ENCODE data around the gene CCDC15.
"Not testable (repeated sequence)": the region's sequence is repeated elsewhere in the genome, so short reads cannot be mapped to it uniquely, and the experiment has no call there.

The CCDC15 gene

DNA sequence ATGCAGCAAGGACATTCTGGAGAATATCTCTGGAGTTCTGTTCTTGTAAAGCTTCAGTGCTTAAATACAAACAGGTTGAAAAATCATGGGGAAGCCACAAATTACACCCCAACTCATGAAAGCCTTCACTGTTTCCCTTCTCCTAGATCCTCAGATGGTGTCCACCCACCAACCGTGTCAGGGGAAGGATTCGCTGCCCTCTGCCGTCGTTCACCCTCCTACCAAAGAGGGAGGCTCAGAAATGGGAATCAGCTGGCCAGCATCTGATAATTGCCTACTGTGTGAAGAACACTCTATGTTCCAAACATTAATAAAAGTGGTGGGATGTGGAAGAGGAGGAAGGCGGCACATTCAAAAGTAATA is 10.8 kb upstream of the CCDC15 start:
- no peak for DNase-seq

DNA sequence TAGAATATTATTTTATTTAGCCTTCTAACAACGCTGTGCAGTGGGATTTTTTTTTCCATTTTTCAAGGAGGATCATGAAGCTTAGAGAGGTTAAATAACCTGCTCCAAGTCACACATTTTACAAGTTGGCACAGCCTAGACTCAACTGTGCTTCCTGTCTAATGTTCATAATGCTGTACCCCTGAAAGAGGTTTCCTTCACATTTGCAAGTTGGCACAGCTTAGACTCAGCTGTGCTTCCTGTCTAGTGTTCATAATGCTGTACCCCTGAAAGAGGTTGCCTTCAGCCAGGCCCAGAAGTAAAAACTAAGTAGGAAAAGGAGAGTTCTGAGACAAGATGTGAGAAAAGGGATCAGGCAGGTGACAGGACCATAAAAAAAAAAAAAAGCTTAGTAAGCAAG is 10.3 kb upstream of the CCDC15 start:
- no peak for DNase-seq

DNA sequence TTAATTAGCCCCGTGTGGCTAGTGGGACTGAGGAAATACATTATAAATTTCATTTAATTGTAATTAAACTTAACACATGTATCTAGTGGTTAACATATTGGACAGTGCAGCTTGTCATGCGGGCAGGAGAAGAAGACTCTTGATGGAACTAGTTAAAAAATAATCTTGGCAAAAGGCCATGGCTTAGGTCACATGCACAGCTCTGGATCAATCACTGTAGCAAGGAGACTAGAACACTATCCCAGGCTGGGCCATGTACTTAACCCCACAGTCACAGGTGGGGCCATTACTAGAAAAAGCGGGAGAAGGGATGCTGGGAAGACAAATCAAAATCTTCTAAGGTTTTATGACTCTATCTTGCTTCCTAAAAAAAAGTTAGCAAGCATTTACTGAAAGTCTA is 9.4 kb upstream of the CCDC15 start:
- no peak for DNase-seq

DNA sequence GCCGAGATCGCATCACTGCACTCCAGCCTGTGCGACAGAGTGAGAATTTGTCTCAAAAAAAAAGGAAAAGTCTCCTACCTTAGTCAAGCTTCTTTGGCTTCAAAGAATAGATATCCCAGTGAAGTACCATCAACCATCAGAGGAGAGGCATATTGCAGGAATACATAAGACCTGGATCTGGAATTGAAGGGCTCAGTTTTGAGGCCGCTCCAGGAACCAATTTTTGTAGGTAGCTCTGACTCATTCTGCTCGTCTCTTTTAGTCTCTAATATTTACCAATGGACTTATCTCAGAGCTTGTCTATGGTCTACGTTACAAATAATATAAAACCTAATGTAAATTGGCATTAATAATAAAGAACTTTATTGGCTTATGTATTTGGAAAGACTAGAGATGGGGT is 8.2 kb upstream of the CCDC15 start:
- DNase-seq, result no peak

DNA sequence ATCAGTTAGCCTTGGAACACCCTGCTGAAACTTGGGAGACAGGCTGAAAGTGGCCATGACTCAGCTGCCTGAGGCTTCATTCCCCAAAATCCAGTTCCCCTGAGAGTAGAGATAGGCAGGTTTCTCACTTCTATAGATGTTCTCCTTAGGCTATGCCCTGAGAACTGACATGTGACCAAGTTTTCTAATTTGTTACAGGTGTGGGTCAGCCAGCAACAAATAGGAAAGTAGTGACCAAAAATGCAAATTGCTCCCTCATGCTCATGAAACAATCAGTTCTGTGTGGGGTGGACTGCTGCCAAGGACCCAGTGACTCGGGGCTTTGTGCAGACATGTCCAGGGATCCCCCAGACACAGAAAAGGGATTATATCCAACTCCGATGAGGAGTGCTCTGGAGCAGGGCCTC is 7.3 kb upstream of the CCDC15 start:
- no peak for DNase-seq

DNA sequence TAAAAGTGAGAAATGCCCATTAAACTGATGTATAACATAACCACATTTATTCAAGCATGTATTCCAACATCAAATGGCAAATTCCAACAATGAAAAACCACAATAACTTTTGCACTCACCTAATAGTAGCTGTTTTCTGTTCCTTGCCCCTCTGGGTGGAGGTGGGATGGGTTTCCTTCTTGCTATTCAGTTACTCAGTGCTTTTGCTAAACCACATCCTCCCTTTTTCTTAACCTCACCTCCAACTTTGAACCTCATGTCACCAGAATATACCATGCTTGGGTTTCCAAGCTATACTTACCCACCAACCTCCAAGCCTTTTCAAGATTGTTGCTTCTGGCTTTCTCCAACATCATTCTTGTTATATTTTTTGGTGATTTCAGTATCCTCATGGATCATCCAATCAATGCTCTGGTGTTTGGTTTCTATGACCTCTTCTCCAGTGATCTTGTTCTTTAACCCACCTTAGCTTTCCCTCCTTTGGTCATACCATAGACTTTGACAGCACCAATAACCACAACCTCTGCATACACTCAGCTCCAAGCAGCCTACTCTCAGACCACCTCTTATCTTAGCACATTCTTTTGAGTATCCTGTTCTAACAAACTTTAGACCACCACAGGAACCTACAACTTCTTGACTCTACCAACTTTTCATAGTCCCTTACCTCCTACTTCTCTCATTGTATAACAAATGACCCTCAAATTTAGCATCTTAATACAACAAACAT is 3.2 kb upstream of the CCDC15 start:
- DNase-seq, result no peak

DNA sequence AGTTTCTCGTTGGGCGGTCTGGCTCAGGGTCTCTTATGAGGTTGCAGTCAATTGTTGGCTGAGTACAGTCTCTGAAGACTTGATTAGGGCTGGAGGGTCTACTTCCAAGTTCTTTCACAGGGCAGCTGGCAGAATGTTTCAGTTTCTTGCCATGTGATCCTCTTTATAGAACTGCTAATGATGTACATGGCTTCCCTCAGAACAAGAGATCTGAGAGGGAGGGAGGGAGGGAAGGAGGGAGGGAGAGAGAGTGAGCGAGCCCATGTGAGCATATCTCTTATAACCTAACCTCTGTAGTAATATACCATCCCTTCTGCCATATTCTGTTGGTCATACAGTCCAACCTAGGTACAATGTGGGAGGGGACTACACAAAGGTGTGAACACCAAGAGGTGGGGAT is 2.7 kb upstream of the CCDC15 start:
- DNase-seq, result no peak

DNA sequence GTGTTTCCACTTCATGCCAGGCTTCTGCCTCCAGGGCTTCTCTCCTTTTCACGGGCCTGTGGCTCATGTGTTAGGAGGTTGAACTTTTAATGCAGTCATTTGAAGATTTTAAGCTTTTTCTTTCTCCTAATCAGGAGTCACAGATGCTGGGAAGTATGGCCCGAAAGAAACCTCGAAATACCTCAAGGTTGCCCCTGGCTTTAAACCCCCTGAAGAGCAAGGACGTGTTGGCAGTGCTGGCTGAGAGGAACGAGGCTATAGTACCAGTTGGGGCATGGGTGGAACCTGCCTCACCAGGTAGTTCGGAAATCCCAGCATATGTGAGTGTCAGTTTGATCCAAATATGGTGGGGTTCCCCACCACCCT is 571 bp downstream of the CCDC15 start:
- no peak for DNase-seq

DNA sequence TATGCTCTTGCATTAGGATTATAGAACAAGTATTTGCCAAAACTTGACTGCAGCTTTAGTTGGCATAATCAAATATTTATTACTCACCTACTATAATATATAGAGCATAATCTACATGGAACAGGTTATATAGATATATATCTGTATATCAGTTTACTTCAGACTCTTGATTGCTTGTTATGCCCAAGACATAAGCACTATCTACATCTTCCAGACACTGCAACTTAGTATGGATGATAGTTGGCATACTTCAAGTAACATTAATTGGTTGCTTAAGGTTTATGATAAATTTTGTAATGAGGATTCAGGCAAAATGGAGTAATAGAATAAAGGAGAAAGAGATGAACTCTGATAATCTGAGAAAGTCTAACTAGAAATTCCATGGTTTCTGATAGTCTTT is 1.0 kb downstream of the CCDC15 start:
- DNase-seq, result no peak

DNA sequence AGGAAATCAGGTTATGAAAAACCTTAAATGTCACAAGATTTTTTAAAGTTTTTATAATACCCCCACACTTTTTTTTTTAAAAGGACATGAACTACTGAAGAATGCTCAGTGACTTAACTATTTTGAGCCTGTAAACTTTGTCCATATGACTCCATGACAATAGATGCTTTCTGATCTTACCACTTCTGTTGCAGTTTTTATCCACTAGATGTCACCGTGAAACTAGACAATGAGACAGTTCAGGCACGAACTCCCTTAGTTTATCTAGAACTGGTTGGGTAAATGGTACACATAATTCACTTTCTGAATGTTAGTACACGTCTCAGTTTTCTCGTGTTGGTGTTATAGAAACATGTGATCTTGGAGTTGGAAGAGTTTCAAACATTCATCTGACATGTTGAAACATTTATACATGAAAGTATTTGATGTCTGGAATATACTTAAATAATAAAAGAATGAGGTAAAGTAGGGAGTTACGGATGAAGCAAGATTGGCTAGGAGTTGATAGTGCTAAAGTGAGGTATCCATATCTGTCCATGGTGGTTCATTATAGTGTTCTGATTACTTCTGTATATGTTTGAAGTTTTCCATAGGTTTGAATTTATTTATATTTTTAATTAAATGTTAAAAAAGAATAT is 8.1 kb downstream of the CCDC15 start:
- no peak for DNase-seq

DNA sequence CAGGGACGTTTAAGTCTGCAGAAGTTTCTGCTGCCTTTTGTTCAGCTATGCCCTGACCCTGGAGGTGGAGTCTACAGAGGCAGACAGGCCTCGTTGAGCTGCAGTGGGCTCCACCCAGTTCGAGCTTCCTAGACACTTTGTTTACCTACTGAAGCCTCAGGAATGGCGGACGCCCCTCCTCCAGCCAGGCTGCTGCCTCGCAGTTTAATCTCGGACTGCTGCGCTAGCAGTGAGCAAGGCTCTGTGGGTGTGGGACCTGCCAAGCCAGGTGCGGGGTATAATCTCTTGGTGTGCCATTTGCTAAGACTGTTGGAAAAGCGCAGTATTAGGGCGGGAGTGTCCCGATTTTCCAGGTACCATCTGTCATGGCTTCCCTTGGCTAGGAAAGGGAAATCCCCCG is 14.2 kb downstream of the CCDC15 start:
- not testable (repeated sequence) for DNase-seq

DNA sequence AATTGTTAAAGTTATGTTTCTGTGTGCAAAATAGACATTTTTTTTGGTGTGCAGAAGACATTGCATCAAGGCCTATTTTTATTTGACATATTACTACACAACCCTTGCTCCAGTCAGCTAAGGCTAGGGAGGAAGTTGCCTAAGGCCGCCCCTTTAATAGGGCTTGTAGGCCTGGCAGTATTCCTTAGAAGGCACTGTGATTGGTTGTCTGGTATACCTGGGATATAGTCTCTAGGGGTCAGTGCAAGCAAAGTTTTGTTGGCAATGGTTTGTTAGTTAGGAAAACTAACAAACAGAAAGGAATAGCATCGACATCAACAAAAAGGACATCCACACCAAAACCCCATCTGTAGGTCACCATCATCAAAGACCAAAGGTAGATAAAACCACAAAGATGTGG is 16.9 kb downstream of the CCDC15 start:
- no peak for DNase-seq

DNA sequence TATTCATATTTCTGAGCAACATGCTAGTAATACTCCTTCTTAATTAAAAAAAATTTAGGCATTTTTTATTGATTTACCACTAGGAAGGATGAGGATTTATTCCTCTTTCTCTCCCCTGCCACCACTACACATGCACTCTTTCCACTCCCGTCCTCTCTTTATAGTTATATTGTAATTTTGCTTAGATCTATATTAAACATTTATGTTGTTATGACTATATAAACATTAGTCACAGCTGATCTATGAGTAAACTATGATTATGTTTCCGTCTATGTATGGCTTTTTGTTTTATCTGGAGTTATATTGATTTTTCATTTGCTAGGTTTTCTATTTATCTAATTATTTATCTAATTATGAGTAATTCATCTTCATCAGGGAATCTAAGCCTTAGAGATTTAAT is 17.8 kb downstream of the CCDC15 start:
- no peak for DNase-seq

DNA sequence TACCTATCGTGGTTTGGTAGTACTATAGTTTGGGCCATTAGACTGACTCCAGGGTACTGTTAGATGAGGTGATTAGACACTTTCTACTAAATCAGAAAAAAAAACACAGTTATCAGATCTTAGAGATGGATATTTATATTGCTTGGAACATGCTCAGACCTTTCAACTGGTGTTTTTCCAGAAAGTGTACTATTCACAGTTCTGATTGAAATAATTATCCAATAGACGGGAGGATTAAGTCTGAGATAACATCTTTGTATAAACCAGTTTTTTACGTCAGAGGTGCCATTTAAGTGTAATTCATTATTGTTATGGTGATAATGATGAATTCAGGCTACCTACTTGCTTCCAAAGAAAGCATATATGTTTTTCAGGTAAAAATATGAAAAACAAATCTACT is 22.5 kb downstream of the CCDC15 start:
- DNase-seq, result no peak

DNA sequence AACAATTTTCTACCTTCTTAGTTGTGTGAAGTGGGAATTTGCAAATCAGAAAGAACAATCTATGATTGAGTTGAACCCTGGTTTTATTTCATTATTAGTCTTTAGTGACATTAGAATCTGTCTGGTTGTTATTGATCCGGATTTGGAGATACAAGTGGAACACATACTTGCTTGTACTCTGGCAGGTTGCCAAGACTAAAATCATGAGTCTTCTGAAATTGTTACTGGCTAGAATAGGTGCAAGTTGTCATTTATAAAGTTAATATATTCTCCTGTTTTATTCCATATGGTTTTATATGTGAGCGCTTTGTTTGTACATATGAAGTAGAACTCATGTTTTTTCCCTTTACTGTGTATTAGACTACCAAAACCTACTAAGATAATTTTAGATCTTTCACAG is 23.0 kb downstream of the CCDC15 start:
- DNase-seq, result no peak

DNA sequence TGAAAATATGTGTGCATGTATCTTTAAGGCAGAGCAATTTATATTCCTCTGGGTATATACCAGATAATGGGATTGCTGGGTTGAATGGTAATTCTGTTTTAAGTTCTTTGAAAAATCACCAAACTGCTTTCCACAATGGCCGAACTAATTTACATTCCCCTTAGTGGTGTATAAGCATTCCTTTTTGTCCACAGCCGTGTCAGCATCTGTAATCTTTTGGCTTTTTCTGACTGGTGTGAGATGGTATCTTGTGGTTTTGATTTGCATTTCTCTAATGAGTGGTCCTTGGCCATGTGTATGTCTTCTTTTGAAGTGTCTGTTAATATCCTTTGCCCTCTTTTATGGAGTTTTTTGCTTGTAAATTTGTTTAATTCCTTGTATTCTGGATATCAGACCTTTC is 24.3 kb downstream of the CCDC15 start:
- DNase-seq, result no peak

DNA sequence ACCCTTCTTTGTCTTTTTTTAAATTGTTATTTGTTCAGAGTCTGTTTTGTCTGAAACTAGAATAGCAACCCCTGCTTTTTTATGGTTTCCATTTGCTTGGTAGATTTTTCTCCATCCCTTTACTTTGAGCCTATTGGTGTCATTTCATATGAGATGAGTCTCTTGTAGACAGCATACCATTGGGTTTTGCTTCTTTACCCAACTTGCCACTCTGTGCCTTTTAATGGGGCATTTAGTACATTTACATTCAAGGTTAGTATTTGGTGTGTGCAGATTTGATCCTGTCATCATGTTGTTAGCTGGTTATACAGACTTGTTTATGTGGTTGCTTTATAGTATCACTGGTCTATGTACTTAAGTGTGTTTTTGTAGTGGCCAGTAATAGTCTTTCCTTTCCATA is 28.0 kb downstream of the CCDC15 start:
- DNase-seq, result no peak

DNA sequence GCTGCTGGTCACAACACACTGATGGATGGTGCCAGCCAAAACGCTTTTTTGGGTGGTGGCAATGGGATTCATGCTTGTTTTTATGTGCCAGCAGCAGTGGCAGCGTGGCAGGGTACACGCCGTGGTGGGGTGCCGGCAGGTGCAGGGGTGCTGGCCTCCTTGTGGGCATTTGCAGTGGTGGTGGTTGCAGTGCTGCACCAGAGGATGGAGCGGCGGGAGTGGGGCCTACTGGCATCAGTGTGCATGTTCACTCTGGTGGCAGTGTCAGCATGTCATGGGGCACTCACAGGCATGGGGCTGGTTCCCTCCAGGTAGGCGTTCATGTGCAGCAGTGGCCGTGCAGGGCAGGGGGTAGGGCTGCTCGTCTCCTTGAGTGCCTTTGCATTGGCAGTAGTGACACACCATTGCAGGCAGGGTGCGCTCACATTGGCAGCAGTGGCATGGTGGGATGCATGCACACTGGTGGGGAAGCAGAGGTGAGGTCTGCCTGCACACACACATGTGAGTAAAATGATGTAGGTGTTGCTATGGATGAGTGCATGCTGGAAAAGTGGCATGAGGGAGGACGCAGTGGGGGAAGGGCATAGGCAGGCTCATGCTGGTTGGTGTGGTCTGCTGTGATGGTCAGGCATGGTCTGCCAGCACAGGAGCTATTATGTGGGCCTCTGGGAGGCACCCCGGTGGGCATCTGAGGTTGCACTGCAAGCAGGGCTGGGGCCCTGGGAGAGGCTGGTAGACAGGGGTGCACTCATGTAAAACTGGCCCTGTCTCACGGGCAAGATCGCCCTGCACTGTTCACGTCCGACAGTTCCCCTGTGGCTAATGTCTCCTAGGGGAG is 29.9 kb downstream of the CCDC15 start:
- no peak for DNase-seq

DNA sequence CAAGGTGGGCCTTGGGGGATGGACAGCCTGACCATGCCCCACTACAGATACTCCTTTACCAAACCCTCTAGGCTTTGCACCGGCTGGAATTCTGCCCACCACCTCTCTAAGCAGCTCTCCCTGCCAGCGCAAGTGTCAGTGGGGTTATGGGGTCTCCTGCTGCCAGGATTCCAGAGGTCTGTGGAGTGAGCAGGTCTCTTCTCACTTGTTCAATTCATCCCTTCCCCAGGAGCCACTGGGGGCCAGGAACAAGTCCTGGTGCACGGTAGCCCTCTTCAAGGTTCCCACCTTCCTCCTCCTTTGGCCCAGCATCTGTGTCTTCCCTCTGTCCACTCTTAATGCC is 30.5 kb downstream of the CCDC15 start:
- no peak for DNase-seq

DNA sequence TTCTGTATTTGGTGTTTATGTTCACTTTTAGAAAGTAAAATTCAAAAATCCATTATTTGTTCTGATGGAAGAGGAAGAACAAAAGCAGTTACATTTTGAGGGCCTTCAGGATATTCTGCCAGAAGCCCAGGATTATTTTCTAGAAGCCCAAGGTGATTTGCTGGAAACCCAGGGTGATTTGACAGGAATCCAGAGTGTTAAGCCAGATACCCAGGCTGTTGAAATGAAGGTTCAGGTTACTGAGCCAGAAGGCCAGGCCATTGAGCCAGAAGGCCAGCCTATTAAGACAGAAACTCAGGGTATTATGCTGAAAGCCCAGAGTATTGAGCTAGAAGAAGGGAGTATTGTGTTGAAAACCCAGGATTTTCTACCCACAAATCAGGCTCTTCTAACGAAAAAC is 33.1 kb downstream of the CCDC15 start:
- no peak for DNase-seq

DNA sequence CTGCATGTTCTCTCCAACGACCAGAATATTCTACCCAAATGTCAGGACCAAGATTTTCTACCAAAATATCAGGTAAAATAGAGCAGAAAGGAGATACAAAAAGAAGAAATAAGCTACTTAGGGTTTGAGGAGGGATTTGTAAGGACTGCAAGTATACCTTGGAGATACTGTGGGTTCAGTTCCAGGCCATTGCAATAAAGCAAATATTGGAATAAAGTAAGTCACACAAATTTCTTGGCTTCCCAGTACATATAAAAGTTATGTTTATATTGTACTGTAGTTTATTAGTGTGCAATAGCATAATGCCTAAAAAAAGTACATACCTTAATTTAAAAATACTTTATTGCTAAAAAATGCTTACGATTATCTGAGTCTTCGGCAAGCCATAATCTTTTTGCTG is 34.1 kb downstream of the CCDC15 start:
- no peak for DNase-seq

DNA sequence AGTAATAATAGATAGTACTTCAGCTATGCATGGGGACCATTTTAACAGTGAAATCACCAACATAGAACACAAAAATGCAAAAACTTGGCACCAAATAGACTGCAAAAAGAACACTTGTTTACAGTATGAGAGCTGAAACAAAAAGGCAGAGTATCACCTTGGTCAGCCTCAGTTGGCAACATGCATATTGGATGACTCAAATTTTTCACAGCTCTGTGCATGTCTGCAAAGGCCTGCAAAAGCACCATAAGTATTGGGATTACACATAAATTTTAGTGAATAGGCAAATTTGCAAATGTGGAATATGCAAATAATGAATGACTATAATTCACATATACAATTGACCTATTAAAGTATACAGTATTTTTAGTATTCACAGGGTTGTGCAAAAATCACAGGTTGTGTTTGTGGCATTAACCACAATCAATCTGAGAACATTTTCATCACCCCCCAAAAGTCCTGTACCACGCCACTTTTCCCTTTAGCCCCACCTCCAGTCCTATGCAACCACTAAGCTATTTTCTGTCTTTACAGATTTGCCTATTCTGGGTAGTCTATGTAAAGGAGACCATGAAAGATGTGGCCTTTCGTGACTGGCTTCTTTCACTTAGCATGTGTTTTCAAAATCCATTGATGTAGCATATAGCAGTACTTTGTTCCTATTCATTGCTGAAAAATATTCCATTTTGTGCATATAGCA is 47.2 kb downstream of the CCDC15 start:
- DNase-seq, result no peak

DNA sequence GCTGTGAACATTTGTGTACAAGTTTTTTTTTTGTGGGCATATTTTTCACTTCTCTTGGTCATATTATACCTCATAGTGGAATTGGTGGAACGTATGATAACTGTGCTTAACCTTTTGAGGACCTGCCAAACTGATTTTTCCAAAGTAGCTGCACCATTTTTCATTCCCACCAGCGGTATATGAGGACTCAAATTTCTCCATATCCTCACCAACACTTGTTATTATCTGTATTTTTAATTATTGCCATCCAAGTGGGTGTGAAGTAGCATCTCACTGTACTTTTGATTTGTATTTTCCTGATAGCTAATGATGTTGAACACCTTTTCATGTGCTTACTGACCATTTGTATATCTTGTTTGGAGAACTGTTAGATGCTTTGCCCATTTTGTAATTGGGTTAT is 47.8 kb downstream of the CCDC15 start:
- no peak for DNase-seq

DNA sequence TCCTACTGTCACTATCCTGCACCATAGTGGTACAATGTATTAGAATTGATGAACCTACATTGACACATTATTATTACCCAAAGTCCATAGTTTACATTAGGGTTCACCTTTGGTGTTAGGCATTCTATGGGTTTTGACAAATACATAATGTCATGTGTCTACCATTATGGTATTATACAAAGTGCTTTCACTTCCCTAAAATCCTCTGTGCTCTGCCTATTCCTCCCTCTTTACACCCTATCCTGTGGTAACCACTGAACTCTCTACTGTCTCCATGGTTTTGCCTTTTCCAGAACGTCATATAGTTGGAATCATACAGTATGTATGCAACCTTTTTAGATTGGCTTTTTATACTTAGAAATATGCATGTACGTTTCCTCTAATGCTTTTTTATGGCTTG is 51.5 kb downstream of the CCDC15 start:
- no peak for DNase-seq

All from activated CD8-positive, alpha-beta memory T cell treated with anti-CD3 and anti-CD28 coated beads for 24 hours (primary cell).